PC-3 (cell line): ENCODE results near the gene ENDOV. TPM values are rescaled to one million over a fixed set of nuclear protein-coding genes. Genes with fewer than 3 reads are reported as not detected.

Source experiments
- ATAC-seq: fragments of 200-7000 bp; cut with Tn5 transposase; 2 replicates; pipeline ENCODE4 v1.9.1; 2020; ENCODE audit warnings: mild to moderate bottlenecking, moderate library complexity
- BruUV-seq: library from RNA; stranded (reverse); fragments of 400-500 nt; replicated peaks from 2 replicates; lab custom pipeline; 2021; lab: Mats Ljungman, UMichigan
- CTCF ChIA-PET: fragments of 300-600 bp; sonication (Branson Sonifier 250); formaldehyde crosslinking; loops from one replicate; lab custom pipeline; 2022; ENCODE audit warnings: antibody characterized with exemption; lab: Charles Lee
- POLR2A ChIA-PET: fragments of 300-600 bp; sonication (Branson Sonifier 250); formaldehyde crosslinking; loops from one replicate; lab custom pipeline; 2022; ENCODE audit warnings: antibody characterized with exemption; ENCODE audit not compliant: unreplicated experiment; lab: Charles Lee
- DNase-seq: peaks from one replicate; pipeline ENCODE4 v3.0.0-alpha.2; 2015
- H2AFZ ChIP-seq: fragments of 300-600 bp; sonication (generic); 2 replicates; pipeline ENCODE4 v1.6.0; 2016; ENCODE audit warnings: antibody characterized with exemption, low read length
- H3F3A ChIP-seq: fragments of 300-600 bp; sonication (generic); one replicate; pipeline ENCODE4 v1.6.0; 2017; ENCODE audit warnings: antibody characterized with exemption, low read length, control low read depth, mild to moderate bottlenecking; ENCODE audit not compliant: unreplicated experiment
- H3K27ac ChIP-seq: fragments of 300-600 bp; sonication (generic); 2 replicates; pipeline ENCODE4 v1.5.1; 2016; ENCODE audit warnings: mild to moderate bottlenecking, low read length
- H3K27me3 ChIP-seq: fragments of 300-600 bp; sonication (generic); 2 replicates; pipeline ENCODE4 v1.6.1; 2016; ENCODE audit warnings: low read length, mixed read lengths
- H3K36me3 ChIP-seq: fragments of 300-600 bp; sonication (generic); 2 replicates; pipeline ENCODE4 v1.6.1; 2016; ENCODE audit warnings: low read depth, mixed run types, low read length, mixed read lengths
- H3K4me1 ChIP-seq: fragments of 300-600 bp; sonication (generic); 2 replicates; pipeline ENCODE4 v1.5.1; 2016; ENCODE audit warnings: low read length; ENCODE audit not compliant: insufficient read depth
- H3K4me2 ChIP-seq: fragments of 300-600 bp; sonication (generic); 2 replicates; pipeline ENCODE4 v1.6.0; 2016; ENCODE audit warnings: low read length
- H3K4me3 ChIP-seq: fragments of 300-600 bp; sonication (generic); 2 replicates; pipeline ENCODE4 v1.5.1; 2016; ENCODE audit warnings: mild to moderate bottlenecking, low read length, mixed read lengths
- H3K79me2 ChIP-seq: fragments of 300-600 bp; sonication (generic); 2 replicates; pipeline ENCODE4 v1.6.1; 2017; ENCODE audit warnings: low read length, mixed read lengths
- H3K9ac ChIP-seq: fragments of 300-600 bp; sonication (generic); 2 replicates; pipeline ENCODE4 v1.6.0; 2016; ENCODE audit warnings: mild to moderate bottlenecking, low read length
- H3K9me2 ChIP-seq: fragments of 300-600 bp; sonication (generic); replicated peaks from 2 replicates; pipeline ENCODE4 v1.6.1; 2016; ENCODE audit warnings: mixed run types, low read length, mixed read lengths
- H3K9me3 ChIP-seq: fragments of 300-600 bp; sonication (generic); 2 replicates; pipeline ENCODE4 v1.6.1; 2016; ENCODE audit warnings: low read length, mixed read lengths
- H4K20me1 ChIP-seq: fragments of 300-600 bp; sonication (generic); 2 replicates; pipeline ENCODE4 v1.6.1; 2016; ENCODE audit warnings: low read length, mixed read lengths
- CTCF ChIP-seq: fragments of 300-600 bp; sonication (generic); conservative IDR thresholded peaks from 2 replicates; pipeline ENCODE4 v1.5.1; 2017; ENCODE audit warnings: antibody characterized with exemption, low read depth, mild to moderate bottlenecking, low read length
- EZH2 ChIP-seq: fragments of 300-600 bp; sonication (generic); IDR thresholded peaks from one replicate; pipeline ENCODE4 v1.6.1; 2017; ENCODE audit warnings: antibody characterized with exemption, mild to moderate bottlenecking, low read length; ENCODE audit not compliant: unreplicated experiment
- EZH2phosphoT487 ChIP-seq: fragments of 300-600 bp; sonication (generic); IDR thresholded peaks from 2 replicates; pipeline ENCODE4 v1.6.1; 2018; ENCODE audit warnings: mild to moderate bottlenecking, antibody characterized with exemption, low read length, borderline replicate concordance
- intact Hi-C: fragments of 100-400 bp; cut with micrococcal nuclease; formaldehyde crosslinking; loops from 2 replicates; pipeline ENCODE4 v1.9.0; 2023
- total RNA-seq: library from RNA; depleted of rRNA; stranded (reverse); fragments of >200 nt; gene quantifications from 2 replicates; pipeline ENCODE4 v1.2.3, GENCODE V29; 2014

The ENDOV gene
- total RNA-seq, 1 experiment from 2014 or later: 57.9 TPM

DNA sequence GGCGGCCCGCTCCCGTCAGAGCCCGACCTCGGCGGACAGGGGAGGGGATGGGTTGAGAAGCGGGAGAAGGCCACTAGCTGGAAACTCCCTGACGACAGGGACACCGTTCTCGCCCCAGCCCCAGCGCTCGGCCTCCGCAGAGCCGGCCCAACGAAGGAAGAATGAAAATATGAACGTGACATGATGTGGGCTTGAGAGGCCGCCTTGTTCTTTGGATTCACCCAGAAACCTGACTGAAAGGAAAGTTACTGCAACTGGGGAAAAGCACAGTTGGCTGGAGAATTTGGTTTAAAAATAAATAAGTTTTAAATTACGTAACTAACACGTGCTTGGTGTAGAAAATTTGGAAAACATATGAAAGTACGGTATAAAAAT lies 40.4 kb downstream of the ENDOV start:
- Histone ChIP-seq H3K79me2 (no peaks in the 10 kb centered on the region), H3F3A (no peaks in the 10 kb centered on the region), H3K9me3 (no peaks in the 10 kb centered on the region), H3K27ac (peak overlapping the region; percentile 69), H3K4me3 (peak overlapping the region; percentile 80), H3K36me3 (no peaks in the 10 kb centered on the region), H3K9ac (peak overlapping the region; percentile 99), H3K9me2 (no peaks in the 10 kb centered on the region), H3K4me1 (peaks cover 20% of the 10 kb centered on the region), H2AFZ (peak overlapping the region; percentile 80), H3K4me2 (peak overlapping the region; percentile 92), H3K27me3 (no peaks in the 10 kb centered on the region), H4K20me1 (no peaks in the 10 kb centered on the region)
- DNase-seq (peak; percentile 54), ATAC-seq (peak; percentile 55)
- TSS peak; percentile 91 for BruUV-seq
- TF ChIP-seq EZH2phosphoT487 (no peak), EZH2 (no peak), CTCF (no peak)
- CTCF ChIA-PET: no interaction called here
- intact Hi-C loops: loop anchor here (10.0 kb wide), 1 partner anchor 439 kb away; no protein-coding TSS in a partner anchor
- POLR2A ChIA-PET: interaction anchor here (0.5 to 1.5 kb wide), 3 partner anchors 18 to 548 kb away, joined by 3 to 5 read pairs (median 4); no protein-coding TSS in a partner anchor

DNA sequence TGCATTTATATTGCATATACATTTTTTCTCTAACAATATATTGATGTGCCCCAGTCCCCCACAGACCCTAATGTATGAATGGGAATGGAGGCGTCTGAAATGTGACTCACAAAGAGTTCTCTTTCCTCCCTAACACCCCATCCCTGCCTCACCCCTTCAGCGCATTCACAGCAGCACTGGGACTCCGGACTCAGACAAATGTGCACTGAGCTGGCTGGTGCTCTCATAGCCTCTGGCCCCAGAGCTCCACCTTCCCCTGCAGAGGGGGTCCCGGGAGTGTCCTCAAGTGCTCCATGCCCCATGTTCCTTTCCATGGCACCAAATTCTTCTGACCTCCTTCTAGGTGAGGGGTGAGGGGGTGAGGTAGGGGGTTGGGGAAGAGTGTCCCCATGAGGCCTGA lies 40.8 kb downstream of the ENDOV start:
- TF ChIP-seq EZH2: no peak
- no peak for TF ChIP-seq EZH2phosphoT487
- TF ChIP-seq CTCF: no peak
- Histone ChIP-seq H3K9me2 (no peaks in the 10 kb centered on the region), H3K79me2 (no peaks in the 10 kb centered on the region), H2AFZ (no peak overlapping the region), H3K4me2 (peak overlapping the region; percentile 92), H3F3A (no peaks in the 10 kb centered on the region), H4K20me1 (no peaks in the 10 kb centered on the region), H3K27me3 (no peaks in the 10 kb centered on the region), H3K4me3 (peak overlapping the region; percentile 80; the same call in 1 of the 2 replicates), H3K36me3 (no peaks in the 10 kb centered on the region), H3K9ac (peak overlapping the region; percentile 99; the same call in 1 of the 2 replicates), H3K27ac (no peak overlapping the region), H3K9me3 (no peaks in the 10 kb centered on the region), H3K4me1 (peaks cover 20% of the 10 kb centered on the region)
- DNase-seq (no peak), ATAC-seq (no peak)
- POLR2A ChIA-PET: interaction anchor here (1.5 kb wide), 1 partner anchor 19 kb away, joined by 4 read pairs; no protein-coding TSS in a partner anchor
- intact Hi-C loops: loop anchor here (10.0 kb wide), 1 partner anchor 439 kb away; no protein-coding TSS in a partner anchor
- CTCF ChIA-PET: no interaction called here
- no TSS peak for BruUV-seq

DNA sequence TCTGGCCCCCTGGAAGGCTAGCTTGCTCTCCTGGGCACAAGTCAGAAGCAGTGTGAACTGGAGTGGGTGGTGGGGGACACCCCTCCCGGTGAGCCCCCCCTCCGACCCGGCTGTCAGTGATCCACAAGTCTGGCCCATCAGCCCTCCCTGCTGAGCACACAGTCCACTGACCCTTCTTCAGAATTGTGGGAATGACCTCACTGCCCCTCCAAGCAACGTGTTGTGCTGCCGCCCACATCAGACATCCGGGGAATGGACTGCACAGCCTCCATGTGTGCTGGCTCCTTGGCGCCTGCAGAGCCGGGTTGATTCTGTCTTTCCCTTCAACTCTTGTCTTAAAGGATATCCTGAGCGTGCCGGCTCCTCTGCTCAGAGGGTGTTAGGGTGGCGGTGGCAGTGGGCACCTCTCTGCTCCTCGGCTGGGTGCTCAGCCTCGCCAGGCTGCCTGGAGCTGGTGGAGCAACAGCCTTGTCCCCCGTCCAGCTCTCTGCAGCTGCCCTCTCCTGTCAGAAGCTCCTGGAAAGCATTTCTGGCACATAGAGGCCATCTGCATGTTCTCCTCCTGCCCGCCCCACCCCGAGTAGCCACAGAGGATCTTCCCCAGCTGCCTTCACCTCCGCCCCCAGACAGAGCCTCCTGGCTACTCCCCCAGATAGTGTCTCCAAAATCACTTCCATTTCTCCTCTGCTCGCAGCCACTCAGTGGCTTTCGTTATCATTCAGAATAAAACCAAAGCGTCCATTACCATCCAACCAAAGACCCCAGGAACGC lies 41.7 kb downstream of the ENDOV start:
- Histone ChIP-seq H3K9ac (no peak overlapping the region), H3K36me3 (no peaks in the 10 kb centered on the region), H3K27ac (no peak overlapping the region), H3K9me2 (no peaks in the 10 kb centered on the region), H3K4me3 (no peak overlapping the region), H3K4me1 (peaks cover 20% of the 10 kb centered on the region), H3K4me2 (no peak overlapping the region), H3F3A (no peaks in the 10 kb centered on the region), H3K9me3 (no peaks in the 10 kb centered on the region), H3K27me3 (no peaks in the 10 kb centered on the region), H3K79me2 (no peaks in the 10 kb centered on the region), H2AFZ (no peak overlapping the region), H4K20me1 (no peaks in the 10 kb centered on the region)
- DNase-seq (no peak), ATAC-seq (no peak)
- ChIA-PET POLR2A (no interaction called here), CTCF (no interaction called here)
- no peak for TF ChIP-seq CTCF
- no peak for TF ChIP-seq EZH2phosphoT487
- TF ChIP-seq EZH2: no peak
- no TSS peak for BruUV-seq
- intact Hi-C loops: loop anchor here (10.0 kb wide), 1 partner anchor 438 kb away; no protein-coding TSS in a partner anchor
